ENCODE measurements around the gene ZFP69.
A peak's percentile ranks its signal among the peaks of the same experiment; 100 is the strongest.
"Not testable (repeated sequence)": the region's sequence is repeated elsewhere in the genome, so short reads cannot be mapped to it uniquely, and the experiment has no call there.

Gene ZFP69

GRCh38 chr1:40469327-40469726 is 7.8 kb upstream of the ZFP69 start:
- H3K4me3 ChIP-seq (ENCODE audit: low read depth, low read length): no peak overlapping the region
- no peak for TF ChIP-seq CTCF (IDR thresholded peaks at IDR 0.05; ENCODE audit: low read depth, low read length, missing control alignments)
- DNase-seq (ENCODE audit: low read depth): no peak

- no peak for DNase-seq (ENCODE audit: low read depth)
- H3K4me3 ChIP-seq (ENCODE audit: low read depth, low read length): no peak overlapping the region
- no peak for TF ChIP-seq CTCF (IDR thresholded peaks at IDR 0.05; ENCODE audit: low read depth, low read length, missing control alignments)
Measured at GRCh38 chr1:40475268-40475667, 1.8 kb upstream of the ZFP69 start.

- no peak for TF ChIP-seq CTCF (IDR thresholded peaks at IDR 0.05; ENCODE audit: low read depth, low read length, missing control alignments)
- no peak for DNase-seq (ENCODE audit: low read depth)
- peak overlapping the region; percentile 78 for H3K4me3 ChIP-seq (ENCODE audit: low read depth, low read length)
Measured at GRCh38 chr1:40477678-40478053, 576 bp downstream of the ZFP69 start.

- TF ChIP-seq CTCF (IDR thresholded peaks at IDR 0.05; ENCODE audit: low read depth, low read length, missing control alignments): no peak
- DNase-seq (ENCODE audit: low read depth): no peak
- H3K4me3 ChIP-seq (ENCODE audit: low read depth, low read length): no peak overlapping the region
Measured at GRCh38 chr1:40478276-40478675, 1.2 kb downstream of the ZFP69 start.

GRCh38 chr1:40479156-40479555 is 2.1 kb downstream of the ZFP69 start:
- H3K4me3 ChIP-seq (ENCODE audit: low read depth, low read length): no peak overlapping the region
- DNase-seq (ENCODE audit: low read depth): no peak
- TF ChIP-seq CTCF (IDR thresholded peaks at IDR 0.05; ENCODE audit: low read depth, low read length, missing control alignments): no peak

- no peak for TF ChIP-seq CTCF (IDR thresholded peaks at IDR 0.05; ENCODE audit: low read depth, low read length, missing control alignments)
- no peak for DNase-seq (ENCODE audit: low read depth)
Measured at GRCh38 chr1:40495315-40495903, 18.3 kb downstream of the ZFP69 start.

GRCh38 chr1:40502651-40503050 is 25.6 kb downstream of the ZFP69 start:
- H3K4me3 ChIP-seq (ENCODE audit: low read depth, low read length); DNase-seq (ENCODE audit: low read depth): not testable (repeated sequence)

More at GRCh38 chr1:40495315-40495903, 18.3 kb downstream of the ZFP69 start:
- no peak overlapping the region for H3K4me3 ChIP-seq (ENCODE audit: low read depth, low read length)

Data from GM12864 (cell line).